DND-41 (cell line): ENCODE measurements around the gene SESTD1.

Experiments
- ATAC-seq: fragments of 200-7000 bp; cut with Tn5 transposase; 3 replicates; pipeline ENCODE4 v1.9.1; 2021; ENCODE audit warnings: low read depth; ENCODE audit not compliant: insufficient read depth
- DNase-seq: peaks from one replicate; pipeline ENCODE4 v3.0.0-alpha.2; 2020
- H2AFZ ChIP-seq: 2 replicates; pipeline ENCODE4 v1.6.0; 2012; ENCODE audit warnings: low read depth, low read length
- H3K27ac ChIP-seq: 2 replicates; pipeline ENCODE4 v1.5.1; 2012; ENCODE audit warnings: low read length, inconsistent platforms
- H3K27me3 ChIP-seq: fragments of 200-600 bp; sonication (generic); 2 replicates; pipeline ENCODE4 v1.6.0; 2012; ENCODE audit warnings: low read length, mild to moderate bottlenecking, inconsistent platforms; ENCODE audit not compliant: insufficient read depth, poor library complexity
- H3K36me3 ChIP-seq: 2 replicates; pipeline ENCODE4 v1.5.1; 2012; ENCODE audit warnings: low read length, inconsistent platforms; ENCODE audit not compliant: insufficient read depth
- H3K4me1 ChIP-seq: 2 replicates; pipeline ENCODE4 v1.5.1; 2012; ENCODE audit warnings: mild to moderate bottlenecking, low read length; ENCODE audit not compliant: insufficient read depth
- H3K4me2 ChIP-seq: 2 replicates; pipeline ENCODE4 v1.6.0; 2012; ENCODE audit warnings: mild to moderate bottlenecking, moderate library complexity, low read length, inconsistent platforms; ENCODE audit not compliant: insufficient read depth
- H3K4me3 ChIP-seq, 2 experiments: fragments of 200-600 bp in 1 of 2; shearing (Covaris generic) in 1 of 2; 2 replicates each; pipeline ENCODE4 v1.5.1; 2012 to 2016; ENCODE audit warnings: inconsistent platforms in 2 of 2, low read length in 2 of 2, mild to moderate bottlenecking in 2 of 2, low read depth in 1 of 2, moderate library complexity in 1 of 2
- H3K79me2 ChIP-seq: 2 replicates; pipeline ENCODE4 v1.6.0; 2012; ENCODE audit warnings: low read length, inconsistent platforms; ENCODE audit not compliant: insufficient read depth
- H3K9ac ChIP-seq: 2 replicates; pipeline ENCODE4 v1.6.0; 2012; ENCODE audit warnings: low read depth, mild to moderate bottlenecking, inconsistent platforms, low read length, moderate library complexity
- H3K9me3 ChIP-seq: 2 replicates; pipeline ENCODE4 v1.5.1; 2012; ENCODE audit warnings: low read length, moderate library complexity, mild to moderate bottlenecking, inconsistent platforms; ENCODE audit not compliant: insufficient read depth, severe bottlenecking
- H4K20me1 ChIP-seq: 2 replicates; pipeline ENCODE4 v1.6.0; 2012; ENCODE audit warnings: low read length; ENCODE audit not compliant: insufficient read depth
- CTCF ChIP-seq: IDR thresholded peaks from 2 replicates; pipeline ENCODE4 v1.5.1; 2012; ENCODE audit warnings: borderline replicate concordance, low read length, moderate library complexity, mild to moderate bottlenecking; ENCODE audit not compliant: poor library complexity, severe bottlenecking; ENCODE audit errors: extremely low read depth
- EZH2 ChIP-seq: IDR thresholded peaks from 3 replicates; pipeline ENCODE4 v1.6.1; 2012; ENCODE audit warnings: borderline replicate concordance, low read depth, mild to moderate bottlenecking, moderate library complexity, low read length, inconsistent platforms; ENCODE audit not compliant: severe bottlenecking

SESTD1 gene, protein sequence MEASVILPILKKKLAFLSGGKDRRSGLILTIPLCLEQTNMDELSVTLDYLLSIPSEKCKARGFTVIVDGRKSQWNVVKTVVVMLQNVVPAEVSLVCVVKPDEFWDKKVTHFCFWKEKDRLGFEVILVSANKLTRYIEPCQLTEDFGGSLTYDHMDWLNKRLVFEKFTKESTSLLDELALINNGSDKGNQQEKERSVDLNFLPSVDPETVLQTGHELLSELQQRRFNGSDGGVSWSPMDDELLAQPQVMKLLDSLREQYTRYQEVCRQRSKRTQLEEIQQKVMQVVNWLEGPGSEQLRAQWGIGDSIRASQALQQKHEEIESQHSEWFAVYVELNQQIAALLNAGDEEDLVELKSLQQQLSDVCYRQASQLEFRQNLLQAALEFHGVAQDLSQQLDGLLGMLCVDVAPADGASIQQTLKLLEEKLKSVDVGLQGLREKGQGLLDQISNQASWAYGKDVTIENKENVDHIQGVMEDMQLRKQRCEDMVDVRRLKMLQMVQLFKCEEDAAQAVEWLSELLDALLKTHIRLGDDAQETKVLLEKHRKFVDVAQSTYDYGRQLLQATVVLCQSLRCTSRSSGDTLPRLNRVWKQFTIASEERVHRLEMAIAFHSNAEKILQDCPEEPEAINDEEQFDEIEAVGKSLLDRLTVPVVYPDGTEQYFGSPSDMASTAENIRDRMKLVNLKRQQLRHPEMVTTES

GRCh38 chr2:179264368-179265081 lies at the start of gene SESTD1:
Gene SESTD1, minus strand, starts transcription at chr2:179264832. Its CDS starts 72,991 bp downstream, at chr2:179191841.
- ATAC-seq = peak; percentile 71
- peak within 1 kb of the TSS; percentile 86 for H3K4me2 ChIP-seq
- H3K79me2 ChIP-seq = peaks cover 38% of the 10 kb centered on the region
- peak within 1 kb of the TSS; percentile 71 for H3K27ac ChIP-seq
- peak within 1 kb of the TSS; percentile 94 for H2AFZ ChIP-seq
- peak; percentile 66 for DNase-seq
- no peak for TF ChIP-seq EZH2
- no peak for TF ChIP-seq CTCF
- no peaks in the 10 kb centered on the region for H3K9me3 ChIP-seq
- H3K27me3 ChIP-seq = peaks cover 12% of the 10 kb centered on the region
- peaks cover 25% of the 10 kb centered on the region for H3K4me1 ChIP-seq
- peak within 1 kb of the TSS; percentile 84 for H3K9ac ChIP-seq
- H3K36me3 ChIP-seq = no peaks in the 10 kb centered on the region; the same call in 1 of the 2 replicates
- H4K20me1 ChIP-seq = peaks cover 4% of the 10 kb centered on the region; the same call in 1 of the 2 replicates
- H3K4me3 ChIP-seq = peak within 1 kb of the TSS; percentile 78 to 86

GRCh38 chr2:179313057-179313456 lies 48.4 kb upstream of the SESTD1 start:
- Histone ChIP-seq H3K79me2 (no peaks in the 10 kb centered on the region), H3K36me3 (no peaks in the 10 kb centered on the region), H3K4me2 (no peak overlapping the region), H4K20me1 (no peaks in the 10 kb centered on the region), H3K9me3 (no peaks in the 10 kb centered on the region), H3K27me3 (no peaks in the 10 kb centered on the region), H3K4me1 (no peaks in the 10 kb centered on the region), H2AFZ (no peak overlapping the region), H3K9ac (no peak overlapping the region), H3K4me3 (no peak overlapping the region), H3K27ac (no peak overlapping the region)
- no peak for DNase-seq
- TF ChIP-seq EZH2 (no peak), CTCF (no peak)
- no peak for ATAC-seq

DNA sequence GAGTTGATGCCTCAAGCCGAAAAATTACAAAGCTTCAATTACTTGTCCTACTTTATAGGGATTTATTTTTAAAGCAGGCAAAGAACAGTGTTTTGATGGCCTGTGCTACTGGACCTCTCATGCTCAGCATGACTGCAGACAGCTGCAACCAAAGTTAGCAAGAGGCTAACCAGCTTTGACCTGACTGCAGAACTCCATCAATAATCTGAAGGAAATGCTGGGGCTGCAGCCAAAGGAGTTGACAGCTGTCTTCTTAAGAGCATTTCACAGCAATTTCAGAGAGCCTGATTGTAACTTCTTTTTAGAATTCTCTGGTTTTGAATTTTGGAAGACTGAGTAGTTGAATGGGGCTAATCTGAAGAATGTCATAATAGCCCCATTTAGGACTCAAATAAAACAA lies 46.5 kb upstream of the SESTD1 start:
- no peak overlapping the region for H3K4me2 ChIP-seq
- no peaks in the 10 kb centered on the region for H3K27me3 ChIP-seq
- DNase-seq (no peak), ATAC-seq (no peak)
- H3K9me3 ChIP-seq = no peaks in the 10 kb centered on the region
- H2AFZ ChIP-seq = no peak overlapping the region
- no peak overlapping the region for H3K4me3 ChIP-seq
- no peak overlapping the region for H3K27ac ChIP-seq
- TF ChIP-seq EZH2 (no peak), CTCF (no peak)
- H4K20me1 ChIP-seq = no peaks in the 10 kb centered on the region
- H3K79me2 ChIP-seq = no peaks in the 10 kb centered on the region
- no peaks in the 10 kb centered on the region for H3K36me3 ChIP-seq
- H3K4me1 ChIP-seq = no peaks in the 10 kb centered on the region
- no peak overlapping the region for H3K9ac ChIP-seq
